SKM-1 (cell line): ENCODE data around the gene SLC35E2B.
"Not testable (repeated sequence)": the region's sequence is repeated elsewhere in the genome, so short reads cannot be mapped to it uniquely, and the experiment has no call there.

ENCODE experiments used
- DNase-seq: peaks from one replicate; lab custom pipeline; 2025; ENCODE audit not compliant: unreplicated experiment; lab: John Stamatoyannopoulos, UW

SLC35E2B gene

GRCh38 chr1:1692714-1693647 is at the start of gene SLC35E2B:
Gene SLC35E2B (minus strand): TSS chr1:1692795. CDS start chr1:1676699, 16,096 bp downstream.
- DNase-seq, result peak; percentile 56

- DNase-seq, result not testable (repeated sequence)
Observed at GRCh38 chr1:1741013-1741412, 48.4 kb upstream of the SLC35E2B start.

- not testable (repeated sequence) for DNase-seq
Observed at GRCh38 chr1:1738799-1739337, 46.3 kb upstream of the SLC35E2B start.

- DNase-seq, result not testable (repeated sequence)
Observed at GRCh38 chr1:1737675-1738590, 45.3 kb upstream of the SLC35E2B start.

- no peak for DNase-seq
Observed at GRCh38 chr1:1732381-1732780, 39.8 kb upstream of the SLC35E2B start.

GRCh38 chr1:1730870-1731269 is 38.3 kb upstream of the SLC35E2B start:
- DNase-seq, result no peak

GRCh38 chr1:1730230-1730629 is 37.6 kb upstream of the SLC35E2B start:
- DNase-seq, result not testable (repeated sequence)

GRCh38 chr1:1729116-1729816 is 36.7 kb upstream of the SLC35E2B start:
- not testable (repeated sequence) for DNase-seq

- DNase-seq, result not testable (repeated sequence)
Observed at GRCh38 chr1:1728308-1729005, 35.9 kb upstream of the SLC35E2B start.

- DNase-seq, result not testable (repeated sequence)
Observed at GRCh38 chr1:1727131-1727651, 34.6 kb upstream of the SLC35E2B start.

GRCh38 chr1:1726088-1726487 is 33.5 kb upstream of the SLC35E2B start:
- DNase-seq, result not testable (repeated sequence)

GRCh38 chr1:1724035-1724864 is 31.7 kb upstream of the SLC35E2B start, which contains the start of gene CDK11A:
Gene CDK11A (minus strand): TSS chr1:1724357. CDS start chr1:1722818, 1,539 bp downstream.
- peak; percentile 95 for DNase-seq

- DNase-seq, result no peak
Observed at GRCh38 chr1:1721201-1721600, 28.6 kb upstream of the SLC35E2B start.

GRCh38 chr1:1715109-1715883 is 22.7 kb upstream of the SLC35E2B start:
- not testable (repeated sequence) for DNase-seq

GRCh38 chr1:1707897-1708296 is 15.3 kb upstream of the SLC35E2B start:
- not testable (repeated sequence) for DNase-seq

- DNase-seq, result not testable (repeated sequence)
Observed at GRCh38 chr1:1707241-1707640, 14.6 kb upstream of the SLC35E2B start.

- not testable (repeated sequence) for DNase-seq
Observed at GRCh38 chr1:1705623-1706022, 13.0 kb upstream of the SLC35E2B start.
